Adrenal gland (tissue), 12 donors: ENCODE results near the gene POU2F3. TPM values are rescaled to one million over a fixed set of nuclear protein-coding genes. Genes with fewer than 3 reads are reported as not detected.

ENCODE experiments used
- DNase-seq, 7 donors: peaks; one replicate each; pipeline ENCODE4 v3.0.0-alpha.2; 2019 to 2020
- H3K27ac ChIP-seq, 5 donors: fragments of 200-600 bp; sonication (generic) in 4 of 5; 1 replicate in 3 of 5; 2 replicates in 2 of 5; pipeline versions ENCODE4 v1.5.1 to v1.8.0; 2016 to 2020; ENCODE audit warnings: mild to moderate bottlenecking in 1 of 5
- H3K27me3 ChIP-seq: fragments of 200-600 bp; 2 replicates; pipeline ENCODE4 v1.8.0; 2021
- H3K36me3 ChIP-seq, 2 donors: fragments of 200-600 bp; replicated peaks in 1 of 2; 1 replicate in 1 of 2; 2 replicates in 1 of 2; pipeline versions ENCODE4 v1.5.1 to v1.8.0; 2018 to 2022
- H3K4me1 ChIP-seq, 2 donors: fragments of 200-600 bp; replicated peaks in 1 of 2; 1 replicate in 1 of 2; 2 replicates in 1 of 2; pipeline versions ENCODE4 v1.5.1 to v1.8.0; 2018 to 2021
- H3K4me3 ChIP-seq, 4 donors: fragments of 200-600 bp; sonication (generic) in 3 of 4; one replicate each; pipeline ENCODE4 v1.5.1; 2016 to 2018
- H3K9me3 ChIP-seq, 3 donors: fragments of 200-600 bp; sonication (generic) in 1 of 3; replicated peaks in 1 of 3; 1 replicate in 2 of 3; 2 replicates in 1 of 3; pipeline versions ENCODE4 v1.5.1 to v1.8.0; 2016 to 2021
- CTCF ChIP-seq, 6 experiments: fragments of 450-650 bp in 4 of 6; fragments of 200-600 bp in 2 of 6; sonication (generic) in 1 of 6; IDR thresholded peaks; 1 replicate in 5 of 6; 2 replicates in 1 of 6; pipeline versions ENCODE4 v1.5.1 to v1.8.0; 2016 to 2021; ENCODE audit warnings: antibody characterized with exemption in 6 of 6, mild to moderate bottlenecking in 2 of 6, moderate library complexity in 1 of 6
- POLR2A ChIP-seq, 2 donors: fragments of 450-650 bp; IDR thresholded peaks; one replicate each; pipeline ENCODE4 v1.6.1; 2017; ENCODE audit warnings: antibody characterized with exemption in 2 of 2, mild to moderate bottlenecking in 2 of 2, moderate library complexity in 1 of 2
- WGBS, 4 donors: extraction: QIAGEN DNeasy Blood & Tissue Kit in 2 of 4; methylation state at CpG; one replicate each; pipeline versions ENCODE4 v1.1.5 to v1.1.7; 2013 to 2017; 5-methylcytosine and 5-hydroxymethylcytosine counted together
- intact Hi-C, 2 donors: fragments of 100-400 bp; cut with DNase I; formaldehyde crosslinking; loops; one replicate each; pipeline versions ENCODE4 v1.14.1 to v1.15.0; 2022 to 2023
- polyA plus RNA-seq, 3 donors: library from polyadenylated mRNA; stranded (reverse); fragments of 200-250 nt in 2 of 3; fragments of 350-450 nt in 1 of 3; fragmentation: Illumina TruSeq in 1 of 3; extraction: RNeasy Lipid Tissue Mini Kit (QIAGEN cat#74804) in 1 of 3; gene quantifications; one replicate each; pipeline ENCODE4 v1.2.3, GENCODE V29; 2013 to 2014
- total RNA-seq, 9 donors: library from RNA; depleted of rRNA in 4 of 9; stranded (reverse); fragments of >200 nt in 4 of 9; fragments of 120-200 nt in 1 of 9; fragmentation: NEBNext Ultra II Directional in 1 of 9; extraction: Animal tissue kit (Norgen Biotek cat#: 25700) in 1 of 9; gene quantifications; one replicate each; pipeline versions ENCODE4 v1.1.0 to v1.2.4, GENCODE V29; 2013 to 2023
- donor health status: healthy with polysubstance abuse.
- donor health status: Bipolar disorder and iron deficiency.
- donor health status: DM: yes; HTN: yes; CAD: no.
- donor health status: DM: no; HTN: no; CAD: no.
- donor health status: DM: no; HTN: no; CAD: no.
- donor health status: DM: yes; HTN: yes; CAD: no.

Gene POU2F3
- total and polyA plus RNA-seq, 12 donors = 0.07 to 1.4 (median 0.17) TPM; not detected in 3

- no peak overlapping the region for H3K4me3 ChIP-seq
- no peak for TF ChIP-seq CTCF (IDR thresholded peaks at IDR 0.05)
- TF ChIP-seq POLR2A (IDR thresholded peaks at IDR 0.05) = no peak
- H3K4me1 ChIP-seq = no peaks in the 10 kb centered on the region
- intact Hi-C loops = no loop called here
- no peaks in the 10 kb centered on the region for H3K27me3 ChIP-seq
- H3K27ac ChIP-seq = no peak overlapping the region
- DNase-seq = no peak
- no peaks in the 10 kb centered on the region for H3K9me3 ChIP-seq
- H3K36me3 ChIP-seq = no peaks in the 10 kb centered on the region
Observed at GRCh38 chr11:120261321-120261720, 21.4 kb downstream of the POU2F3 start.

DNA sequence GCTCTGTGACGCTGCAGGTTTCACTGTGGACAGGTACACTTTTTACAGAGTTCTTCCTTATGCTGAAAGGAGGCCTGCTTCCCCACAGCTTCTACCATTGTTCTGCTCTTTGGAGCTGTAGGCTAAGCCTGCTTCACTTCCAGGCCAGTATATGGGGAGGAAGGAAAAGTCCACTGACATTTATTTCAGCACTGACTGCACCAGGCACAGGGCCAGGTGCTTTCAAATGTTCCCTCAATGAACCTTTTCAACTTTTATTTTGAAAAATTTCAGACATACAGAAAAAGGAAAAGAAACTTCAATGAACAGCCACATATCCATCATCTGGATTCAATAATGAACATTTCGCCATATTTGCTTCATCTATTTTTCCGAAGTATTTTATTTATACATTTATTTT, 22.0 kb downstream of the POU2F3 start:
- TF ChIP-seq POLR2A (IDR thresholded peaks at IDR 0.05) (no peak), CTCF (IDR thresholded peaks at IDR 0.05) (no peak)
- H3K9me3 ChIP-seq = no peaks in the 10 kb centered on the region
- no peak for DNase-seq

DNA sequence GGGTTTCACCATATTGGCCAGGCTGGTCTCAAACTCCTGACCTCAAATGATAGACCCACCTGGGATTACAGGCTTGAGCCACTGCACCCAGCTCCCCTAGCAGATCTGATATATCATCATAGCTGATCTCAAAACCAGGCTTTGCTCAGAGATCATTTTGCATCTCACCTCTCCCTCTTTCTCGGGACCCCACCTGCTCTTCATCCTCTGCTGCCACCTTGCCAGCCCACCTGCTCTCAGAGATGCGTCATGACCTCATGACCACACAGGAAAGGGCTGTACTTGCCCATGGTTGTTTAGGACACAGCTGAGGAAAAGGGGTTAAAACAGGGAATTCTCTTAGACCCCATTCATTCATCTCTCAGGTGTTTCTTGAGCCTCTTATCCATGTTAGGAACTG, 27.4 kb downstream of the POU2F3 start:
- intact Hi-C loops = no loop called here
- 61 to 76% (median 69%) methylated on average over 2 of the region's 2 CpGs for WGBS, 4 donors

More for the DNA sequence above, 22.0 kb downstream of the POU2F3 start:
- WGBS, 4 donors = 60 to 97% (median 76%) methylated on average over 3 of the region's 3 CpGs
- H3K27ac ChIP-seq = no peak overlapping the region
- H3K27me3 ChIP-seq = peaks cover 3% of the 10 kb centered on the region
- intact Hi-C loops = no loop called here
- H3K36me3 ChIP-seq = no peaks in the 10 kb centered on the region
- no peak overlapping the region for H3K4me3 ChIP-seq
- no peaks in the 10 kb centered on the region for H3K4me1 ChIP-seq

DNA sequence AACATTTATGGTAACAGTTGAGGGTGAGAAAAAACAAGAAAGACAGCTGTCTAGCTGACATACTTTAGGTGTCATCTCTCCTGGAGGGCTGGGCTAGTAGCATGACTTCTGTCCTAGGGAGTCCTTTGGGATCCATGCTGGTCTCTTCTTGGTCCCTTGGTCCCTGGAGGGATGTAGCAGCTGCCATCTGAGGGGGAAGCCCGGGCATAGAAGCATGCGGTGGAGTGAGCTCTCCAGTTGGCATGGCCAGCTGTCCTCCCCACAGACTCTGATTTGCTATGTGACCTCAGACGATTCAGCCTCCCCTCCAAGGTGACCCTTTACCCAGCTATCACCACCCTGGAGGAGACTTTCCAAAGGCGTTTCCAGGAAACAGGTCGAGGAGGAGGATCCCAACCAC, 28.7 kb downstream of the POU2F3 start:
- Histone ChIP-seq H3K4me1 (no peaks in the 10 kb centered on the region), H3K27ac (no peak overlapping the region), H3K4me3 (no peak overlapping the region), H3K27me3 (peaks cover 6% of the 10 kb centered on the region), H3K36me3 (no peaks in the 10 kb centered on the region), H3K9me3 (no peaks in the 10 kb centered on the region)
- TF ChIP-seq POLR2A (IDR thresholded peaks at IDR 0.05) (no peak), CTCF (IDR thresholded peaks at IDR 0.05) (no peak)
- 69 to 86% (median 83%) methylated on average over 5 of the region's 5 CpGs for WGBS, 4 donors
- intact Hi-C loops = no loop called here
- DNase-seq = no peak

More for the DNA sequence above, 27.4 kb downstream of the POU2F3 start:
- H3K27ac ChIP-seq = no peak overlapping the region
- H3K9me3 ChIP-seq = no peaks in the 10 kb centered on the region
- H3K36me3 ChIP-seq = no peaks in the 10 kb centered on the region
- no peak overlapping the region for H3K4me3 ChIP-seq
- peaks cover 6% of the 10 kb centered on the region for H3K27me3 ChIP-seq
- H3K4me1 ChIP-seq = no peaks in the 10 kb centered on the region
- TF ChIP-seq CTCF (IDR thresholded peaks at IDR 0.05) = no peak
- TF ChIP-seq POLR2A (IDR thresholded peaks at IDR 0.05) = no peak
- no peak for DNase-seq
